GM23338 (cell line): ENCODE data around the gene ABCB11. TPM values are rescaled to one million over a fixed set of nuclear protein-coding genes. Genes with fewer than 3 reads are reported as not detected.

Experiments
- ATAC-seq: fragments of 200-7000 bp; cut with Tn5 transposase; 3 replicates; pipeline ENCODE4 v1.9.1; 2020
- DNase-seq: peaks from one replicate; pipeline ENCODE4 v3.0.0-alpha.2; 2015; ENCODE audit warnings: low spot score
- H2AFZ ChIP-seq: fragments of 200-600 bp; sonication (generic); 2 replicates; pipeline ENCODE4 v1.8.0; 2016; ENCODE audit warnings: antibody characterized with exemption, mild to moderate bottlenecking, moderate library complexity
- H3F3A ChIP-seq: fragments of 200-600 bp; sonication (generic); replicated peaks from 2 replicates; pipeline ENCODE4 v1.8.0; 2017; ENCODE audit warnings: antibody characterized with exemption, mixed run types, low read depth
- H3K27ac ChIP-seq: fragments of 200-600 bp; sonication (generic); 2 replicates; pipeline ENCODE4 v1.6.1; 2016; ENCODE audit warnings: low read depth
- H3K27me3 ChIP-seq: fragments of 200-600 bp; sonication (generic); 2 replicates; pipeline ENCODE4 v1.8.0; 2016; ENCODE audit warnings: mild to moderate bottlenecking, mixed run types, moderate library complexity; ENCODE audit not compliant: insufficient read depth
- H3K36me3 ChIP-seq: fragments of 200-600 bp; sonication (generic); 2 replicates; pipeline ENCODE4 v1.8.0; 2016; ENCODE audit warnings: mild to moderate bottlenecking; ENCODE audit not compliant: insufficient read depth
- H3K4me1 ChIP-seq: fragments of 200-600 bp; sonication (generic); 2 replicates; pipeline ENCODE4 v1.8.0; 2016; ENCODE audit warnings: mild to moderate bottlenecking, moderate library complexity; ENCODE audit not compliant: insufficient read depth
- H3K4me2 ChIP-seq: fragments of 200-600 bp; sonication (generic); 2 replicates; pipeline ENCODE4 v1.7.1; 2017; ENCODE audit warnings: mixed run types
- H3K4me3 ChIP-seq: fragments of 200-600 bp; sonication (generic); 2 replicates; pipeline ENCODE4 v1.6.1; 2016; ENCODE audit warnings: mixed run types
- H3K79me2 ChIP-seq: fragments of 200-600 bp; sonication (generic); replicated peaks from 2 replicates; pipeline ENCODE4 v1.8.0; 2017; ENCODE audit warnings: mild to moderate bottlenecking; ENCODE audit not compliant: insufficient read depth
- H3K9me2 ChIP-seq: fragments of 200-600 bp; sonication (generic); 2 replicates; pipeline ENCODE4 v1.8.0; 2017; ENCODE audit not compliant: insufficient read depth
- H4K20me1 ChIP-seq: fragments of 200-600 bp; sonication (generic); replicated peaks from 2 replicates; pipeline ENCODE4 v1.8.0; 2017; ENCODE audit warnings: mild to moderate bottlenecking; ENCODE audit not compliant: insufficient read depth
- H3K27ac Mint-ChIP-seq: 2 replicates; pipeline ENCODE4 v1.8.0; 2020; ENCODE audit warnings: inconsistent platforms, mild to moderate bottlenecking, moderate library complexity, mixed read lengths
- H3K27me3 Mint-ChIP-seq: 3 replicates; pipeline ENCODE4 v1.8.0; 2022; ENCODE audit warnings: low read depth, mild to moderate bottlenecking, moderate library complexity, mixed read lengths, inconsistent platforms; ENCODE audit not compliant: insufficient read depth, poor library complexity
- H3K36me3 Mint-ChIP-seq: 3 replicates; pipeline ENCODE4 v1.8.0; 2021; ENCODE audit warnings: low read depth, mild to moderate bottlenecking, inconsistent platforms, moderate library complexity, mixed read lengths
- H3K4me1 Mint-ChIP-seq: 3 replicates; pipeline ENCODE4 v1.8.0; 2020; ENCODE audit warnings: mild to moderate bottlenecking, inconsistent platforms, mixed read lengths
- H3K4me3 Mint-ChIP-seq: 3 replicates; pipeline ENCODE4 v1.8.0; 2021; ENCODE audit warnings: moderate library complexity, mild to moderate bottlenecking, inconsistent platforms, mixed read lengths
- H3K9me3 Mint-ChIP-seq: 3 replicates; pipeline ENCODE4 v1.8.0; 2020; ENCODE audit warnings: moderate library complexity, mild to moderate bottlenecking, inconsistent platforms, mixed read lengths
- CREB1 ChIP-seq: fragments of 250-450 bp; sonication (Bioruptor Pico); IDR thresholded peaks from 2 replicates; pipeline ENCODE4 v1.5.0; 2020; ENCODE audit warnings: low read depth, mild to moderate bottlenecking, moderate library complexity
- EZH2 ChIP-seq: fragments of 200-600 bp; sonication (generic); IDR thresholded peaks from one replicate; pipeline ENCODE4 v1.8.0; 2017; ENCODE audit warnings: antibody characterized with exemption, mild to moderate bottlenecking, low read depth; ENCODE audit not compliant: unreplicated experiment
- EZH2phosphoT487 ChIP-seq: fragments of 200-600 bp; sonication (generic); IDR thresholded peaks from one replicate; pipeline ENCODE4 v1.8.1; 2018; ENCODE audit warnings: antibody characterized with exemption; ENCODE audit not compliant: unreplicated experiment
- JUNB ChIP-seq: IDR thresholded peaks from one replicate; pipeline ENCODE4 v1.6.1; 2016; ENCODE audit warnings: antibody characterized with exemption; ENCODE audit not compliant: unreplicated experiment
- NANOG ChIP-seq: IDR thresholded peaks from 2 replicates; pipeline ENCODE4 v1.6.1; 2016; ENCODE audit warnings: antibody characterized with exemption, borderline replicate concordance
- POLR2AphosphoS5 ChIP-seq: IDR thresholded peaks from 2 replicates; pipeline ENCODE4 v1.6.1; 2016; ENCODE audit warnings: antibody characterized with exemption, low read depth
- STAT1 ChIP-seq: IDR thresholded peaks from one replicate; pipeline ENCODE4 v1.6.1; 2016; ENCODE audit warnings: antibody characterized with exemption; ENCODE audit not compliant: unreplicated experiment
- ZNF114 ChIP-seq: fragments of 250-450 bp; sonication (Bioruptor Pico); IDR thresholded peaks from 2 replicates; pipeline ENCODE4 v1.5.0; 2020; ENCODE audit warnings: mild to moderate bottlenecking, moderate library complexity
- ZNF331 ChIP-seq: fragments of 250-450 bp; sonication (Bioruptor Pico); IDR thresholded peaks from 2 replicates; pipeline ENCODE4 v1.5.0; 2020; ENCODE audit warnings: low read depth, mild to moderate bottlenecking, moderate library complexity
- polyA plus RNA-seq: library from polyadenylated mRNA; unstranded; fragments of >200 nt; fragmentation: Nextera tagmentation; extraction: Ambion mirVana; gene quantifications from 2 replicates; pipeline ENCODE4 v1.2.1, GENCODE V29; 2016
- total RNA-seq: library from RNA; depleted of rRNA; stranded (reverse); fragments of >200 nt; shearing (Covaris generic); gene quantifications from 2 replicates; pipeline ENCODE4 v1.2.3, GENCODE V29; 2014
- TF ChIP-seq, protein P1 (sequence below): IDR thresholded peaks from one replicate; pipeline ENCODE4 v1.6.1; 2018; ENCODE audit warnings: antibody characterized with exemption; ENCODE audit not compliant: unreplicated experiment
- TF ChIP-seq, protein P2 (sequence below): IDR thresholded peaks from 2 replicates; pipeline ENCODE4 v1.6.1; 2016; ENCODE audit warnings: antibody characterized with exemption
- TF ChIP-seq, protein P3 (sequence below), 2 experiments: fragments of 200-600 bp in 1 of 2; sonication (generic) in 1 of 2; conservative IDR thresholded peaks; 2 replicates each; pipeline versions ENCODE4 v1.5.1 to v1.6.1; 2016 to 2017; ENCODE audit warnings: antibody characterized with exemption in 2 of 2, low read depth in 2 of 2, mild to moderate bottlenecking in 2 of 2, moderate library complexity in 1 of 2
- TF ChIP-seq, protein P4 (sequence below): fragments of 250-450 bp; sonication (Bioruptor Pico); IDR thresholded peaks from 2 replicates; pipeline ENCODE4 v1.5.0; 2020; ENCODE audit warnings: mild to moderate bottlenecking, moderate library complexity

The ABCB11 gene
- total and polyA plus RNA-seq, 2 experiments from 2014 or later = not detected

DNA sequence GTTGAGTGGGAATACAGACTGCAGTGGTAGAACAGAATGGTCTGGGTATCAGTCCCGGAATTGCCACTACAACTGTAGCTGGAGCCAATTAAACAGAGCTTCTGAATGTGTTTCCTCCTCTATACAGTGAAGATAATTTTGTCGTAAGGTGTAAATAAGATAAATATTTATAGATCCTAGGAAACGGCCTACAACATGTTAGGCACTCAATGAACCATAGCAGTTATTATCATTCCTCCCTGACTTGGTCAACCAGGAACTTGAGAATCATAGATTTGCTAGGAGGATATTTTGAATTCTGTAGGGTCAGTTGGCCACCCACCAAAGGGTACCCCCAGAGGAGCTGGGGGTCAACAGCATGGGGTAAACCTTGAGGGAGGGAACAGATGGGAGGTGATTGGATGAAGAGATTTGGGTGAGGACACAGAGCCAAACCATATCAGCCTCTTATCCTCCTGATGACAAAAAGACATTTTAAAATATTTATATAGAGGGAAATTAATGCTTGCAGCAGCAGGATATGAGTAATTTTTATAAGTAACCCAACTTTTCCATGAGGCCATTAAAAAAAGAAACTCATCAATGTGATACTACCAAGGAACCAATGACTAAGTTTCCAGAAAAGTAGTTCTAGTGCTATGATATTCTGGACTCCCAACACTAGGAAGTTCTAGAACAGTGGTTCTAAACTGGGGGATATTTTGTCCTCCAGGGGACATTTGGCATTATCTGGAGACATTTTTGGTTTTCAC is 42.3 kb upstream of the ABCB11 start:
- no peaks in the 10 kb centered on the region for H3K27me3 ChIP-seq
- TF ChIP-seq STAT1 = no peak
- TF ChIP-seq POLR2AphosphoS5 = no peak
- no peak for TF ChIP-seq JUNB
- TF ChIP-seq, protein P1, sequence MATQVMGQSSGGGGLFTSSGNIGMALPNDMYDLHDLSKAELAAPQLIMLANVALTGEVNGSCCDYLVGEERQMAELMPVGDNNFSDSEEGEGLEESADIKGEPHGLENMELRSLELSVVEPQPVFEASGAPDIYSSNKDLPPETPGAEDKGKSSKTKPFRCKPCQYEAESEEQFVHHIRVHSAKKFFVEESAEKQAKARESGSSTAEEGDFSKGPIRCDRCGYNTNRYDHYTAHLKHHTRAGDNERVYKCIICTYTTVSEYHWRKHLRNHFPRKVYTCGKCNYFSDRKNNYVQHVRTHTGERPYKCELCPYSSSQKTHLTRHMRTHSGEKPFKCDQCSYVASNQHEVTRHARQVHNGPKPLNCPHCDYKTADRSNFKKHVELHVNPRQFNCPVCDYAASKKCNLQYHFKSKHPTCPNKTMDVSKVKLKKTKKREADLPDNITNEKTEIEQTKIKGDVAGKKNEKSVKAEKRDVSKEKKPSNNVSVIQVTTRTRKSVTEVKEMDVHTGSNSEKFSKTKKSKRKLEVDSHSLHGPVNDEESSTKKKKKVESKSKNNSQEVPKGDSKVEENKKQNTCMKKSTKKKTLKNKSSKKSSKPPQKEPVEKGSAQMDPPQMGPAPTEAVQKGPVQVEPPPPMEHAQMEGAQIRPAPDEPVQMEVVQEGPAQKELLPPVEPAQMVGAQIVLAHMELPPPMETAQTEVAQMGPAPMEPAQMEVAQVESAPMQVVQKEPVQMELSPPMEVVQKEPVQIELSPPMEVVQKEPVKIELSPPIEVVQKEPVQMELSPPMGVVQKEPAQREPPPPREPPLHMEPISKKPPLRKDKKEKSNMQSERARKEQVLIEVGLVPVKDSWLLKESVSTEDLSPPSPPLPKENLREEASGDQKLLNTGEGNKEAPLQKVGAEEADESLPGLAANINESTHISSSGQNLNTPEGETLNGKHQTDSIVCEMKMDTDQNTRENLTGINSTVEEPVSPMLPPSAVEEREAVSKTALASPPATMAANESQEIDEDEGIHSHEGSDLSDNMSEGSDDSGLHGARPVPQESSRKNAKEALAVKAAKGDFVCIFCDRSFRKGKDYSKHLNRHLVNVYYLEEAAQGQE = no peak
- no peak for TF ChIP-seq ZNF331 (CRISPR knock-in tag)
- TF ChIP-seq, protein P2, sequence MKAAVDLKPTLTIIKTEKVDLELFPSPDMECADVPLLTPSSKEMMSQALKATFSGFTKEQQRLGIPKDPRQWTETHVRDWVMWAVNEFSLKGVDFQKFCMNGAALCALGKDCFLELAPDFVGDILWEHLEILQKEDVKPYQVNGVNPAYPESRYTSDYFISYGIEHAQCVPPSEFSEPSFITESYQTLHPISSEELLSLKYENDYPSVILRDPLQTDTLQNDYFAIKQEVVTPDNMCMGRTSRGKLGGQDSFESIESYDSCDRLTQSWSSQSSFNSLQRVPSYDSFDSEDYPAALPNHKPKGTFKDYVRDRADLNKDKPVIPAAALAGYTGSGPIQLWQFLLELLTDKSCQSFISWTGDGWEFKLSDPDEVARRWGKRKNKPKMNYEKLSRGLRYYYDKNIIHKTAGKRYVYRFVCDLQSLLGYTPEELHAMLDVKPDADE = no peak
- no peak for TF ChIP-seq CREB1
- TF ChIP-seq, protein P3, sequence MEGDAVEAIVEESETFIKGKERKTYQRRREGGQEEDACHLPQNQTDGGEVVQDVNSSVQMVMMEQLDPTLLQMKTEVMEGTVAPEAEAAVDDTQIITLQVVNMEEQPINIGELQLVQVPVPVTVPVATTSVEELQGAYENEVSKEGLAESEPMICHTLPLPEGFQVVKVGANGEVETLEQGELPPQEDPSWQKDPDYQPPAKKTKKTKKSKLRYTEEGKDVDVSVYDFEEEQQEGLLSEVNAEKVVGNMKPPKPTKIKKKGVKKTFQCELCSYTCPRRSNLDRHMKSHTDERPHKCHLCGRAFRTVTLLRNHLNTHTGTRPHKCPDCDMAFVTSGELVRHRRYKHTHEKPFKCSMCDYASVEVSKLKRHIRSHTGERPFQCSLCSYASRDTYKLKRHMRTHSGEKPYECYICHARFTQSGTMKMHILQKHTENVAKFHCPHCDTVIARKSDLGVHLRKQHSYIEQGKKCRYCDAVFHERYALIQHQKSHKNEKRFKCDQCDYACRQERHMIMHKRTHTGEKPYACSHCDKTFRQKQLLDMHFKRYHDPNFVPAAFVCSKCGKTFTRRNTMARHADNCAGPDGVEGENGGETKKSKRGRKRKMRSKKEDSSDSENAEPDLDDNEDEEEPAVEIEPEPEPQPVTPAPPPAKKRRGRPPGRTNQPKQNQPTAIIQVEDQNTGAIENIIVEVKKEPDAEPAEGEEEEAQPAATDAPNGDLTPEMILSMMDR (conservative IDR thresholded peaks at IDR 0.05; ENCODE audit: low read depth in 2 of 2) = no peak
- no peak for TF ChIP-seq EZH2phosphoT487
- TF ChIP-seq, protein P4, sequence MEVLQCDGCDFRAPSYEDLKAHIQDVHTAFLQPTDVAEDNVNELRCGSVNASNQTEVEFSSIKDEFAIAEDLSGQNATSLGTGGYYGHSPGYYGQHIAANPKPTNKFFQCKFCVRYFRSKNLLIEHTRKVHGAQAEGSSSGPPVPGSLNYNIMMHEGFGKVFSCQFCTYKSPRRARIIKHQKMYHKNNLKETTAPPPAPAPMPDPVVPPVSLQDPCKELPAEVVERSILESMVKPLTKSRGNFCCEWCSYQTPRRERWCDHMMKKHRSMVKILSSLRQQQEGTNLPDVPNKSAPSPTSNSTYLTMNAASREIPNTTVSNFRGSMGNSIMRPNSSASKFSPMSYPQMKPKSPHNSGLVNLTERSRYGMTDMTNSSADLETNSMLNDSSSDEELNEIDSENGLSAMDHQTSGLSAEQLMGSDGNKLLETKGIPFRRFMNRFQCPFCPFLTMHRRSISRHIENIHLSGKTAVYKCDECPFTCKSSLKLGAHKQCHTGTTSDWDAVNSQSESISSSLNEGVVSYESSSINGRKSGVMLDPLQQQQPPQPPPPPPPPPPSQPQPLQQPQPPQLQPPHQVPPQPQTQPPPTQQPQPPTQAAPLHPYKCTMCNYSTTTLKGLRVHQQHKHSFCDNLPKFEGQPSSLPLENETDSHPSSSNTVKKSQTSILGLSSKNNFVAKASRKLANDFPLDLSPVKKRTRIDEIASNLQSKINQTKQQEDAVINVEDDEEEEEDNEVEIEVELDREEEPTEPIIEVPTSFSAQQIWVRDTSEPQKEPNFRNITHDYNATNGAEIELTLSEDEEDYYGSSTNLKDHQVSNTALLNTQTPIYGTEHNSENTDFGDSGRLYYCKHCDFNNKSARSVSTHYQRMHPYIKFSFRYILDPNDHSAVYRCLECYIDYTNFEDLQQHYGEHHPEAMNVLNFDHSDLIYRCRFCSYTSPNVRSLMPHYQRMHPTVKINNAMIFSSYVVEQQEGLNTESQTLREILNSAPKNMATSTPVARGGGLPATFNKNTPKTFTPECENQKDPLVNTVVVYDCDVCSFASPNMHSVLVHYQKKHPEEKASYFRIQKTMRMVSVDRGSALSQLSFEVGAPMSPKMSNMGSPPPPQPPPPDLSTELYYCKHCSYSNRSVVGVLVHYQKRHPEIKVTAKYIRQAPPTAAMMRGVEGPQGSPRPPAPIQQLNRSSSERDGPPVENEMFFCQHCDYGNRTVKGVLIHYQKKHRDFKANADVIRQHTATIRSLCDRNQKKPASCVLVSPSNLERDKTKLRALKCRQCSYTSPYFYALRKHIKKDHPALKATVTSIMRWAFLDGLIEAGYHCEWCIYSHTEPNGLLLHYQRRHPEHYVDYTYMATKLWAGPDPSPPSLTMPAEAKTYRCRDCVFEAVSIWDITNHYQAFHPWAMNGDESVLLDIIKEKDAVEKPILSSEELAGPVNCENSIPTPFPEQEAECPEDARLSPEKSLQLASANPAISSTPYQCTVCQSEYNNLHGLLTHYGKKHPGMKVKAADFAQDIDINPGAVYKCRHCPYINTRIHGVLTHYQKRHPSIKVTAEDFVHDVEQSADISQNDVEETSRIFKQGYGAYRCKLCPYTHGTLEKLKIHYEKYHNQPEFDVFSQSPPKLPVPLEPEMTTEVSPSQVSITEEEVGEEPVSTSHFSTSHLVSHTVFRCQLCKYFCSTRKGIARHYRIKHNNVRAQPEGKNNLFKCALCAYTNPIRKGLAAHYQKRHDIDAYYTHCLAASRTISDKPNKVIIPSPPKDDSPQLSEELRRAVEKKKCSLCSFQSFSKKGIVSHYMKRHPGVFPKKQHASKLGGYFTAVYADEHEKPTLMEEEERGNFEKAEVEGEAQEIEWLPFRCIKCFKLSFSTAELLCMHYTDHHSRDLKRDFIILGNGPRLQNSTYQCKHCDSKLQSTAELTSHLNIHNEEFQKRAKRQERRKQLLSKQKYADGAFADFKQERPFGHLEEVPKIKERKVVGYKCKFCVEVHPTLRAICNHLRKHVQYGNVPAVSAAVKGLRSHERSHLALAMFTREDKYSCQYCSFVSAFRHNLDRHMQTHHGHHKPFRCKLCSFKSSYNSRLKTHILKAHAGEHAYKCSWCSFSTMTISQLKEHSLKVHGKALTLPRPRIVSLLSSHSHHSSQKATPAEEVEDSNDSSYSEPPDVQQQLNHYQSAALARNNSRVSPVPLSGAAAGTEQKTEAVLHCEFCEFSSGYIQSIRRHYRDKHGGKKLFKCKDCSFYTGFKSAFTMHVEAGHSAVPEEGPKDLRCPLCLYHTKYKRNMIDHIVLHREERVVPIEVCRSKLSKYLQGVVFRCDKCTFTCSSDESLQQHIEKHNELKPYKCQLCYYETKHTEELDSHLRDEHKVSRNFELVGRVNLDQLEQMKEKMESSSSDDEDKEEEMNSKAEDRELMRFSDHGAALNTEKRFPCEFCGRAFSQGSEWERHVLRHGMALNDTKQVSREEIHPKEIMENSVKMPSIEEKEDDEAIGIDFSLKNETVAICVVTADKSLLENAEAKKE = no peak
- no peak for TF ChIP-seq ZNF114 (CRISPR knock-in tag)
- no peak for TF ChIP-seq EZH2
- TF ChIP-seq NANOG = no peak
- H4K20me1 ChIP-seq = no peaks in the 10 kb centered on the region
- H3K4me1 ChIP-seq = no peaks in the 10 kb centered on the region
- H3F3A ChIP-seq = no peaks in the 10 kb centered on the region
- H3K4me3 Mint-ChIP-seq = no peak overlapping the region
- H3K4me3 ChIP-seq = no peak overlapping the region
- H3K4me1 Mint-ChIP-seq = no peaks in the 10 kb centered on the region
- no peaks in the 10 kb centered on the region for H3K79me2 ChIP-seq
- 0 out of 2 replicates have a peak, but pooled peaks cover 4% of the 10 kb centered on the region for H3K9me2 ChIP-seq
- H3K27ac ChIP-seq = no peak overlapping the region
- ATAC-seq (no peak), DNase-seq (no peak)
- H2AFZ ChIP-seq = no peak overlapping the region
- H3K27ac Mint-ChIP-seq = no peak overlapping the region
- H3K36me3 ChIP-seq = no peaks in the 10 kb centered on the region
- H3K4me2 ChIP-seq = no peak overlapping the region
- no peaks in the 10 kb centered on the region for H3K36me3 Mint-ChIP-seq
- H3K27me3 Mint-ChIP-seq = no peaks in the 10 kb centered on the region
- no peaks in the 10 kb centered on the region for H3K9me3 Mint-ChIP-seq
